T-helper 17 cell (primary cell): Measurements from ENCODE around the gene CPO. TPM values are rescaled to one million over a fixed set of nuclear protein-coding genes. Genes with fewer than 3 reads are reported as not detected.

Source experiments
- ATAC-seq: fragments of 150-1000 bp; cut with Tn5 transposase; 2 replicates; pipeline ENCODE4 v1.10.0; 2021; ENCODE audit warnings: mild to moderate bottlenecking, moderate library complexity
- DNase-seq, 3 donors: peaks; one replicate each; pipeline versions ENCODE4 v3.0.0 to v3.0.0-alpha.2; 2020 to 2021
- H3K9me3 ChIP-seq: one replicate; pipeline ENCODE4 v1.7.0; 2013; ENCODE audit warnings: low read length, mild to moderate bottlenecking; ENCODE audit not compliant: control insufficient read depth, poor library complexity, severe bottlenecking
- H3K27ac Mint-ChIP-seq: one replicate; pipeline ENCODE4 v1.8.0; 2022; ENCODE audit warnings: mild to moderate bottlenecking, moderate library complexity, mixed read lengths
- H3K27me3 Mint-ChIP-seq: one replicate; pipeline ENCODE4 v1.8.0; 2022; ENCODE audit warnings: mixed read lengths
- H3K36me3 Mint-ChIP-seq: one replicate; pipeline ENCODE4 v1.8.0; 2022; ENCODE audit warnings: low read depth, mixed read lengths
- H3K4me1 Mint-ChIP-seq: one replicate; pipeline ENCODE4 v1.8.0; 2022; ENCODE audit warnings: mild to moderate bottlenecking, mixed read lengths
- H3K4me3 Mint-ChIP-seq: one replicate; pipeline ENCODE4 v1.8.0; 2022; ENCODE audit warnings: mild to moderate bottlenecking, moderate library complexity, mixed read lengths
- total RNA-seq, 4 donors: library from RNA in 2 of 4; stranded (reverse) in 2 of 4; gene quantifications; one replicate each; pipeline ENCODE4 v1.2.3 and lab custom pipeline; 2022 to 2026

CPO gene
- total RNA-seq, 2 donors from 2014 or later: 0.22 TPM; not detected in 1

- peaks cover 18% of the 10 kb centered on the region for H3K27me3 Mint-ChIP-seq
Measured at GRCh38 chr2:206996556-206997065, 57.3 kb downstream of the CPO start.

GRCh38 chr2:207008105-207008990, 69.0 kb downstream of the CPO start:
- DNase-seq (no peak), ATAC-seq (no peak)
- Mint-ChIP-seq H3K36me3 (peaks cover under 1% of the 10 kb centered on the region), H3K4me1 (no peaks in the 10 kb centered on the region), H3K4me3 (no peak overlapping the region), H3K27ac (no peak overlapping the region), H3K27me3 (no peaks in the 10 kb centered on the region)
- no peaks in the 10 kb centered on the region for H3K9me3 ChIP-seq

More at GRCh38 chr2:206996556-206997065, 57.3 kb downstream of the CPO start:
- Mint-ChIP-seq H3K36me3 (no peaks in the 10 kb centered on the region), H3K4me1 (no peaks in the 10 kb centered on the region), H3K27ac (no peak overlapping the region), H3K4me3 (no peak overlapping the region)
- ATAC-seq (no peak), DNase-seq (no peak)
- no peaks in the 10 kb centered on the region for H3K9me3 ChIP-seq

- peaks cover 2% of the 10 kb centered on the region for H3K36me3 Mint-ChIP-seq
- no peaks in the 10 kb centered on the region for H3K9me3 ChIP-seq
- ATAC-seq (no peak), DNase-seq (no peak)
- no peak overlapping the region for H3K4me3 Mint-ChIP-seq
- no peaks in the 10 kb centered on the region for H3K4me1 Mint-ChIP-seq
- peaks cover 10% of the 10 kb centered on the region for H3K27me3 Mint-ChIP-seq
- no peak overlapping the region for H3K27ac Mint-ChIP-seq
Measured at GRCh38 chr2:207012461-207012860, 73.1 kb downstream of the CPO start.

- H3K27me3 Mint-ChIP-seq: peaks cover 10% of the 10 kb centered on the region
Measured at GRCh38 chr2:207014424-207014823, 75.1 kb downstream of the CPO start.

GRCh38 chr2:207015901-207016300, 76.6 kb downstream of the CPO start:
- ATAC-seq (no peak), DNase-seq (no peak)
- Mint-ChIP-seq H3K36me3 (peaks cover 4% of the 10 kb centered on the region), H3K27me3 (peaks cover 10% of the 10 kb centered on the region), H3K4me1 (no peaks in the 10 kb centered on the region), H3K27ac (no peak overlapping the region), H3K4me3 (no peak overlapping the region)
- no peaks in the 10 kb centered on the region for H3K9me3 ChIP-seq

More at GRCh38 chr2:207014424-207014823, 75.1 kb downstream of the CPO start:
- Mint-ChIP-seq H3K4me1 (no peaks in the 10 kb centered on the region), H3K4me3 (no peak overlapping the region), H3K27ac (no peak overlapping the region), H3K36me3 (peaks cover 4% of the 10 kb centered on the region)
- no peaks in the 10 kb centered on the region for H3K9me3 ChIP-seq
- DNase-seq: no peak
- ATAC-seq: no peak

Other genes starting within 250 kb of the CPO start
- under 1 TPM in 1 of 2 donors, not detected in 1; 0.23 TPM for gene DYTN, start 221.1 kb upstream of the CPO start, total RNA-seq
- not detected for gene MDH1B, start 174.2 kb upstream of the CPO start, total RNA-seq
- 10 to 100 TPM; 21.0 to 27.8 TPM for gene FASTKD2, start 173.9 kb upstream of the CPO start, total RNA-seq
- 10 to 100 TPM; 38.1 to 53.3 TPM for gene KLF7, start 226.4 kb downstream of the CPO start, total RNA-seq